GM21528 (cell line): ENCODE data around the gene FGD2.

Experiments
- ATAC-seq: cut with Tn5 transposase; IDR thresholded peaks from one replicate; pipeline ENCODE4 v1.9.1; 2021; ENCODE audit warnings: mild to moderate bottlenecking, moderate library complexity; ENCODE audit not compliant: unreplicated experiment, low FRiP score

The FGD2 gene

GRCh38 chr6:37013516-37014491 lies 8.3 kb downstream of the FGD2 start:
- ATAC-seq: no peak

GRCh38 chr6:37014667-37015066 lies 9.2 kb downstream of the FGD2 start:
- ATAC-seq: no peak

- ATAC-seq: no peak
These were observed 10.1 kb downstream of the FGD2 start for GRCh38 chr6:37015532-37015931.

GRCh38 chr6:37016995-37017394 lies 11.5 kb downstream of the FGD2 start:
- no peak for ATAC-seq

GRCh38 chr6:37017606-37018197 lies 12.2 kb downstream of the FGD2 start:
- no peak for ATAC-seq

GRCh38 chr6:37018198-37019064 lies 13.0 kb downstream of the FGD2 start:
- ATAC-seq: peak; percentile 80

GRCh38 chr6:37019065-37019450 lies 13.6 kb downstream of the FGD2 start:
- no peak for ATAC-seq

GRCh38 chr6:37020381-37020780 lies 14.9 kb downstream of the FGD2 start:
- no peak for ATAC-seq

- ATAC-seq: no peak
These were observed 15.4 kb downstream of the FGD2 start for GRCh38 chr6:37020812-37021211.

GRCh38 chr6:37021356-37022129 lies 16.1 kb downstream of the FGD2 start:
- ATAC-seq: no peak

- ATAC-seq: no peak
These were observed 16.8 kb downstream of the FGD2 start for GRCh38 chr6:37022135-37022863.

- no peak for ATAC-seq
These were observed 19.3 kb downstream of the FGD2 start for GRCh38 chr6:37024656-37025337.

GRCh38 chr6:37025621-37026466 lies 20.4 kb downstream of the FGD2 start:
- ATAC-seq: no peak

- ATAC-seq: no peak
These were observed 21.7 kb downstream of the FGD2 start for GRCh38 chr6:37027036-37027720.

- no peak for ATAC-seq
These were observed 22.5 kb downstream of the FGD2 start for GRCh38 chr6:37027811-37028469.

- no peak for ATAC-seq
These were observed 24.0 kb downstream of the FGD2 start for GRCh38 chr6:37029249-37029971.
